Neural progenitor cell (in vitro differentiated cells): ENCODE measurements around the gene OR2F2. TPM values are rescaled to one million over a fixed set of nuclear protein-coding genes. Genes with fewer than 3 reads are reported as not detected.

Source experiments
- DNase-seq: peaks from one replicate; pipeline ENCODE4 v3.0.0-alpha.2; 2016; ENCODE audit warnings: low spot score
- H2AFZ ChIP-seq: fragments of 200-600 bp; sonication (generic); replicated peaks from 2 replicates; pipeline ENCODE4 v1.6.1; 2016; ENCODE audit warnings: antibody characterized with exemption
- H3F3A ChIP-seq: fragments of 200-600 bp; sonication (generic); 2 replicates; pipeline ENCODE4 v1.6.1; 2016; ENCODE audit warnings: antibody characterized with exemption, low read depth
- H3K27ac ChIP-seq: fragments of 200-600 bp; sonication (generic); 2 replicates; pipeline ENCODE4 v1.5.1; 2016; ENCODE audit warnings: mild to moderate bottlenecking
- H3K27me3 ChIP-seq: fragments of 200-600 bp; sonication (generic); 2 replicates; pipeline ENCODE4 v1.6.1; 2016; ENCODE audit warnings: mild to moderate bottlenecking, moderate library complexity
- H3K36me3 ChIP-seq: fragments of 200-600 bp; sonication (generic); 2 replicates; pipeline ENCODE4 v1.5.1; 2016
- H3K4me1 ChIP-seq: fragments of 200-600 bp; sonication (generic); 2 replicates; pipeline ENCODE4 v1.6.1; 2016; ENCODE audit warnings: mixed run types
- H3K4me2 ChIP-seq: fragments of 200-600 bp; sonication (generic); 2 replicates; pipeline ENCODE4 v1.6.1; 2016
- H3K4me3 ChIP-seq: fragments of 200-600 bp; sonication (generic); 2 replicates; pipeline ENCODE4 v1.5.1; 2016
- H3K79me2 ChIP-seq: fragments of 200-600 bp; sonication (generic); 2 replicates; pipeline ENCODE4 v1.6.1; 2016; ENCODE audit warnings: low read depth
- H3K9ac ChIP-seq: fragments of 200-600 bp; sonication (generic); 2 replicates; pipeline ENCODE4 v1.6.1; 2016
- H3K9me3 ChIP-seq: fragments of 200-600 bp; sonication (generic); 2 replicates; pipeline ENCODE4 v1.5.1; 2016; ENCODE audit warnings: low read depth
- H4K20me1 ChIP-seq: fragments of 200-600 bp; sonication (generic); 2 replicates; pipeline ENCODE4 v1.6.1; 2016; ENCODE audit warnings: low read depth
- H3K27ac Mint-ChIP-seq: 3 replicates; pipeline ENCODE4 v1.8.0; 2021; ENCODE audit warnings: mixed read lengths
- H3K27me3 Mint-ChIP-seq: 2 replicates; pipeline ENCODE4 v1.8.0; 2022; ENCODE audit warnings: low read depth, mild to moderate bottlenecking, inconsistent platforms, moderate library complexity, mixed read lengths; ENCODE audit not compliant: insufficient read depth
- H3K36me3 Mint-ChIP-seq: 3 replicates; pipeline ENCODE4 v1.8.0; 2021; ENCODE audit warnings: mixed read lengths
- H3K4me1 Mint-ChIP-seq: 3 replicates; pipeline ENCODE4 v1.8.0; 2021; ENCODE audit warnings: mixed read lengths
- H3K4me3 Mint-ChIP-seq: 3 replicates; pipeline ENCODE4 v1.8.0; 2021; ENCODE audit warnings: mild to moderate bottlenecking, moderate library complexity, mixed read lengths
- H3K9me3 Mint-ChIP-seq: 3 replicates; pipeline ENCODE4 v1.8.0; 2020; ENCODE audit warnings: mixed read lengths
- CTCF ChIP-seq: fragments of 200-600 bp; sonication (generic); IDR thresholded peaks from 2 replicates; pipeline ENCODE4 v1.5.1; 2017; ENCODE audit warnings: antibody characterized with exemption, mild to moderate bottlenecking
- EZH2 ChIP-seq: fragments of 200-600 bp; sonication (generic); IDR thresholded peaks from 2 replicates; pipeline ENCODE4 v1.6.1; 2017; ENCODE audit warnings: antibody characterized with exemption, mild to moderate bottlenecking, moderate library complexity
- EZH2phosphoT487 ChIP-seq: fragments of 200-600 bp; sonication (generic); IDR thresholded peaks from 2 replicates; pipeline ENCODE4 v1.6.1; 2017; ENCODE audit warnings: antibody characterized with exemption
- total RNA-seq: library from RNA; depleted of rRNA; stranded (reverse); fragments of >200 nt; gene quantifications from 2 replicates; pipeline ENCODE4 v1.2.3, GENCODE V29; 2015; ENCODE audit warnings: low replicate concordance

The OR2F2 gene
- total RNA-seq, 1 donor from 2014 or later: not detected

DNA sequence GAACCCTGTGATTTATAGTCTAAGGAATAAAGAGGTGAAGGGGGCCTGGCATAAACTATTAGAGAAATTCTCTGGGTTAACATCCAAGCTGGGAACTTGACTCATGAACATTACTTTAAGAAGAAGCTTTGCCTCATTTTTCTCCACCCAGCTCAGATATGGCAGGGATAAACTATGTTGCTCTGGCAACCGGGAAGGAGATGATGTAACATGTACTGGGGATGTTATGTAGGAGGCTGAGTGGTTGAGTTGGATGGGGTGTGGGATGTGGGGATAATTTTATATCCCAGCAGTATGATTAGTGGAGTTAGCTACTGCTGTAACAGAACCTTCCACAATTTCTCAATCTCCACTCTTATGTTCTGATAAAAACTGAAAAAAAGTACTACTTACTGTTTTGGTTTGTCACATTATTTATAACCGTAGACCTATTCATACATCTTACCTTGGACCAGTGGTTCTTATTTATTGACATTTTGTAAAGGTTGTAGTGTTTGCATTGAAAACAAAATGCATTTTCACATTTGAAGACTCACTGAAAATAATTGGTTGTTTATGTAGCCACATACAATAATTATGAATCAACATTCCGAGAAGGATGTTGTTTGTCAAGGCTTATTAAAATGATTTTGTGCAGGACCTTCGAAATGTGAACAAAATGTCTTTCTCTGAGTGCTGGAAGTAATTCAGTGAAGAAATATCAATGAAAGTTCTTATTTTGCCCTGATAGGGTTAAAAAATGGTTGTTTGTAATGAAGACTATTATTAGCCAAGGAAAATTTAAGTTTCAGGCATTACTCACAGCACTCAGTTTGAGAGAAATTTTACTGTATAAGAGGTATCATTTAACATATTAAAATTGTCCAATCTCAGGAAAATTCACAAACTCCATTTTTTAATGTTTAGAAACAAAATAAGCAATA is 1.3 kb downstream of the OR2F2 start:
- H3F3A ChIP-seq: no peaks in the 10 kb centered on the region
- Mint-ChIP-seq H3K36me3 (no peaks in the 10 kb centered on the region), H3K27me3 (peaks cover 6% of the 10 kb centered on the region), H3K9me3 (no peaks in the 10 kb centered on the region), H3K4me1 (no peaks in the 10 kb centered on the region), H3K4me3 (no peak overlapping the region), H3K27ac (no peak overlapping the region)
- no peaks in the 10 kb centered on the region for H3K27me3 ChIP-seq
- no peak for DNase-seq
- no peaks in the 10 kb centered on the region for H3K4me1 ChIP-seq
- no peaks in the 10 kb centered on the region for H3K36me3 ChIP-seq
- H2AFZ ChIP-seq: no peak overlapping the region
- no peaks in the 10 kb centered on the region for H3K9me3 ChIP-seq
- no peaks in the 10 kb centered on the region for H4K20me1 ChIP-seq
- H3K27ac ChIP-seq: no peak overlapping the region
- TF ChIP-seq EZH2 (no peak), EZH2phosphoT487 (no peak), CTCF (no peak)
- no peak overlapping the region for H3K4me3 ChIP-seq
- H3K9ac ChIP-seq: no peak overlapping the region
- H3K4me2 ChIP-seq: no peak overlapping the region
- no peaks in the 10 kb centered on the region for H3K79me2 ChIP-seq

- peaks cover 6% of the 10 kb centered on the region for H3K27me3 Mint-ChIP-seq
Measured at GRCh38 chr7:143938379-143939243, 3.6 kb downstream of the OR2F2 start.

GRCh38 chr7:143945423-143945822 is 10.4 kb downstream of the OR2F2 start:
- no peaks in the 10 kb centered on the region for H3K36me3 Mint-ChIP-seq
- no peak overlapping the region for H3K9ac ChIP-seq
- no peaks in the 10 kb centered on the region for H3K9me3 ChIP-seq
- TF ChIP-seq EZH2phosphoT487 (no peak), EZH2 (no peak), CTCF (no peak)
- no peaks in the 10 kb centered on the region for H4K20me1 ChIP-seq
- H3K79me2 ChIP-seq: no peaks in the 10 kb centered on the region
- no peak for DNase-seq
- no peak overlapping the region for H3K4me3 Mint-ChIP-seq
- H3K27ac Mint-ChIP-seq: no peak overlapping the region
- H3K4me1 ChIP-seq: no peaks in the 10 kb centered on the region
- H3K27me3 Mint-ChIP-seq: no peaks in the 10 kb centered on the region
- no peak overlapping the region for H3K27ac ChIP-seq
- H2AFZ ChIP-seq: no peak overlapping the region
- no peaks in the 10 kb centered on the region for H3K4me1 Mint-ChIP-seq
- H3K9me3 Mint-ChIP-seq: peaks cover 4% of the 10 kb centered on the region
- no peaks in the 10 kb centered on the region for H3K27me3 ChIP-seq
- H3K4me3 ChIP-seq: no peak overlapping the region
- no peaks in the 10 kb centered on the region for H3F3A ChIP-seq
- no peak overlapping the region for H3K4me2 ChIP-seq
- H3K36me3 ChIP-seq: no peaks in the 10 kb centered on the region

More at GRCh38 chr7:143938379-143939243, 3.6 kb downstream of the OR2F2 start:
- Mint-ChIP-seq H3K9me3 (no peaks in the 10 kb centered on the region), H3K36me3 (no peaks in the 10 kb centered on the region), H3K4me1 (no peaks in the 10 kb centered on the region), H3K27ac (no peak overlapping the region), H3K4me3 (no peak overlapping the region)
- H3K4me2 ChIP-seq: no peak overlapping the region
- H3F3A ChIP-seq: no peaks in the 10 kb centered on the region
- H3K79me2 ChIP-seq: no peaks in the 10 kb centered on the region
- no peaks in the 10 kb centered on the region for H3K36me3 ChIP-seq
- TF ChIP-seq CTCF (no peak), EZH2 (no peak), EZH2phosphoT487 (no peak)
- H3K4me1 ChIP-seq: no peaks in the 10 kb centered on the region
- no peak overlapping the region for H3K27ac ChIP-seq
- no peak overlapping the region for H3K9ac ChIP-seq
- H3K9me3 ChIP-seq: no peaks in the 10 kb centered on the region
- H2AFZ ChIP-seq: no peak overlapping the region
- H3K4me3 ChIP-seq: no peak overlapping the region
- no peaks in the 10 kb centered on the region for H3K27me3 ChIP-seq
- no peak for DNase-seq
- no peaks in the 10 kb centered on the region for H4K20me1 ChIP-seq
